Measurements from ENCODE around the gene ALKAL2. TPM values are rescaled to one million over a fixed set of nuclear protein-coding genes. Genes with fewer than 3 reads are reported as not detected.
A peak's percentile ranks its signal among the peaks of the same experiment; 100 is the strongest.
"Not testable (repeated sequence)": the region's sequence is repeated elsewhere in the genome, so short reads cannot be mapped to it uniquely, and the experiment has no call there.

ALKAL2 gene
- 10 to 100 TPM in 1 of 4 donors, under 1 TPM in 2, not detected in 1; 0.30 to 15.9 (median 0.89) TPM for total RNA-seq

- 3% methylated on average over 19 of the region's 128 CpGs; no CpG with 5 or more reads in 1 of the 2 donors for WGBS, 2 donors (ENCODE audit: low coverage in 1 of 2)
- ATAC-seq, result no peak
Measured at GRCh38 chr2:287911-288757, at the start of gene ALKAL2. Gene ALKAL2 (minus strand): TSS chr2:288091. CDS start chr2:287835, 256 bp downstream.

GRCh38 chr2:336949-337348 is 49.1 kb upstream of the ALKAL2 start:
- not testable (repeated sequence) for H3K4me3 ChIP-seq, H3K27ac ChIP-seq, ATAC-seq, H3K4me1 ChIP-seq, H3K36me3 ChIP-seq
- 96% methylated on average over 2 of the region's 2 CpGs; no CpG with 5 or more reads in 1 of the 2 donors for WGBS, 2 donors (ENCODE audit: low coverage in 1 of 2)
- peaks cover 37% of the 10 kb centered on the region for H3K27me3 ChIP-seq
- H3K9me3 ChIP-seq, result peaks cover 0 to 35% (median 0%) of the 10 kb centered on the region in 3 donors

More at GRCh38 chr2:287911-288757, at the start of gene ALKAL2:
- H3K27me3 ChIP-seq, result peaks cover 62% of the 10 kb centered on the region
- peak within 1 kb of the TSS; percentile 22 to 55 for H3K4me3 ChIP-seq
- H3K27ac ChIP-seq, result no peak within 1 kb of the TSS
- TF ChIP-seq EP300 (IDR thresholded peaks at IDR 0.05), result no peak
- H3K4me1 ChIP-seq, result peaks cover 4 to 35% (median 12%) of the 10 kb centered on the region in 3 donors
- H3K36me3 ChIP-seq, result peaks cover 0 to 8% of the 10 kb centered on the region in 2 donors
- H3K9me3 ChIP-seq, result no peaks in the 10 kb centered on the region

- no peak overlapping the region for H3K4me3 ChIP-seq
Measured at GRCh38 chr2:336360-336759, 48.5 kb upstream of the ALKAL2 start.

GRCh38 chr2:332592-332991 is 44.7 kb upstream of the ALKAL2 start:
- TF ChIP-seq EP300 (IDR thresholded peaks at IDR 0.05), result no peak
- H3K27me3 ChIP-seq, result peaks cover 22% of the 10 kb centered on the region
- H3K36me3 ChIP-seq, result no peaks in the 10 kb centered on the region
- H3K4me3 ChIP-seq, result no peak overlapping the region
- H3K4me1 ChIP-seq, result no peaks in the 10 kb centered on the region
- WGBS, 2 donors (ENCODE audit: low coverage in 1 of 2), result 30 to 41% methylated on average over 3 of the region's 3 CpGs
- peaks cover 0 to 33% (median 0%) of the 10 kb centered on the region in 3 donors for H3K9me3 ChIP-seq
- H3K27ac ChIP-seq, result no peak overlapping the region
- no peak for ATAC-seq

More at GRCh38 chr2:336360-336759, 48.5 kb upstream of the ALKAL2 start:
- no peaks in the 10 kb centered on the region for H3K4me1 ChIP-seq
- no peak for ATAC-seq
- peaks cover 0 to 35% (median 0%) of the 10 kb centered on the region in 3 donors for H3K9me3 ChIP-seq
- no peaks in the 10 kb centered on the region for H3K36me3 ChIP-seq
- TF ChIP-seq POLR2AphosphoS5 (IDR thresholded peaks at IDR 0.05) (no peak), EP300 (IDR thresholded peaks at IDR 0.05) (no peak), POLR2A (IDR thresholded peaks at IDR 0.05) (no peak), CTCF (IDR thresholded peaks at IDR 0.05) (no peak)
- WGBS, 2 donors (ENCODE audit: low coverage in 1 of 2), result 87 to 100% methylated on average over 2 to 4 of the region's 4 CpGs
- peaks cover 37% of the 10 kb centered on the region for H3K27me3 ChIP-seq
- H3K27ac ChIP-seq, result no peak overlapping the region

GRCh38 chr2:328761-329160 is 40.9 kb upstream of the ALKAL2 start:
- TF ChIP-seq CTCF (IDR thresholded peaks at IDR 0.05) (no peak), EP300 (IDR thresholded peaks at IDR 0.05) (no peak), POLR2A (IDR thresholded peaks at IDR 0.05) (no peak), POLR2AphosphoS5 (IDR thresholded peaks at IDR 0.05) (no peak)
- WGBS, 2 donors (ENCODE audit: low coverage in 1 of 2), result 38% methylated on average over 1 of the region's 4 CpGs; no CpG with 5 or more reads in 1 of the 2 donors

GRCh38 chr2:323035-323434 is 35.1 kb upstream of the ALKAL2 start:
- TF ChIP-seq CTCF (IDR thresholded peaks at IDR 0.05) (no peak), POLR2AphosphoS5 (IDR thresholded peaks at IDR 0.05) (no peak), POLR2A (IDR thresholded peaks at IDR 0.05) (no peak), EP300 (IDR thresholded peaks at IDR 0.05) (no peak)
- ATAC-seq, result no peak
- Histone ChIP-seq H3K9me3 (peaks cover 0 to 15% (median 0%) of the 10 kb centered on the region in 3 donors), H3K36me3 (no peaks in the 10 kb centered on the region), H3K4me1 (no peaks in the 10 kb centered on the region), H3K27ac (no peak overlapping the region), H3K27me3 (peaks cover 1% of the 10 kb centered on the region), H3K4me3 (no peak overlapping the region)
- WGBS, 2 donors (ENCODE audit: low coverage in 1 of 2), result 73 to 74% methylated on average over 7 to 9 of the region's 9 CpGs

More at GRCh38 chr2:328761-329160, 40.9 kb upstream of the ALKAL2 start:
- Histone ChIP-seq H3K4me3 (no peak overlapping the region), H3K36me3 (no peaks in the 10 kb centered on the region), H3K27ac (no peak overlapping the region), H3K27me3 (peaks cover 20% of the 10 kb centered on the region), H3K9me3 (peaks cover 0 to 25% (median 0%) of the 10 kb centered on the region in 3 donors), H3K4me1 (no peaks in the 10 kb centered on the region)
- ATAC-seq, result no peak
